Panc1 (cell line): Measurements from ENCODE around the gene VOPP1. TPM values are rescaled to one million over a fixed set of nuclear protein-coding genes. Genes with fewer than 3 reads are reported as not detected.

Experiments
- ATAC-seq: fragments of 200-7000 bp; cut with Tn5 transposase; 2 replicates; pipeline ENCODE4 v1.9.1; 2020; ENCODE audit warnings: mild to moderate bottlenecking, moderate library complexity
- BruUV-seq: library from RNA; stranded (reverse); fragments of 400-500 nt; replicated peaks from 2 replicates; lab custom pipeline; 2021; lab: Mats Ljungman, UMichigan
- CTCF ChIA-PET: fragments of 300-600 bp; sonication (Branson Sonifier 250); formaldehyde crosslinking; loops from one replicate; lab custom pipeline; 2022; ENCODE audit warnings: antibody characterized with exemption; lab: Charles Lee
- POLR2A ChIA-PET: fragments of 300-600 bp; sonication (Branson Sonifier 250); formaldehyde crosslinking; loops from one replicate; lab custom pipeline; 2022; ENCODE audit warnings: antibody characterized with exemption; lab: Charles Lee
- DNase-seq: peaks from one replicate; pipeline ENCODE4 v3.0.0-alpha.2; 2010; ENCODE audit warnings: low read depth, low spot score
- H3K27ac ChIP-seq: 2 replicates; pipeline ENCODE4 v1.5.1; 2011; ENCODE audit warnings: mild to moderate bottlenecking, low read length, inconsistent platforms
- H3K27me3 ChIP-seq: fragments of 200-500 bp; sonication (Bioruptor generic); 2 replicates; pipeline ENCODE4 v1.6.0; 2014; ENCODE audit warnings: low read length, inconsistent platforms; ENCODE audit not compliant: control insufficient read depth, insufficient read depth
- H3K36me3 ChIP-seq: fragments of 200-500 bp; sonication (Bioruptor generic); 2 replicates; pipeline ENCODE4 v1.5.1; 2014; ENCODE audit warnings: inconsistent platforms, mild to moderate bottlenecking, low read length, moderate library complexity; ENCODE audit not compliant: control insufficient read depth, insufficient read depth
- H3K4me1 ChIP-seq: 2 replicates; pipeline ENCODE4 v1.5.1; 2011; ENCODE audit warnings: inconsistent platforms, mild to moderate bottlenecking, low read length, moderate library complexity; ENCODE audit not compliant: control insufficient read depth, insufficient read depth
- H3K4me3 ChIP-seq, 2 experiments: 2 replicates each; pipeline ENCODE4 v1.5.1; 2011 to 2012; ENCODE audit warnings: low read depth in 2 of 2, low read length in 2 of 2, mild to moderate bottlenecking in 2 of 2, inconsistent platforms in 1 of 2, moderate library complexity in 1 of 2
- H3K9me3 ChIP-seq: fragments of 200-500 bp; sonication (Bioruptor generic); 2 replicates; pipeline ENCODE4 v1.5.1; 2014; ENCODE audit warnings: low read depth, mild to moderate bottlenecking, inconsistent platforms, low read length, moderate library complexity; ENCODE audit not compliant: control insufficient read depth, insufficient read depth
- POLR2AphosphoS5 ChIP-seq: IDR thresholded peaks from 2 replicates; pipeline ENCODE4 v1.6.1; 2012; ENCODE audit warnings: mild to moderate bottlenecking, low read depth, low read length, moderate library complexity
- REST ChIP-seq, 2 experiments: IDR thresholded peaks; 2 replicates each; pipeline ENCODE4 v1.6.1; 2011 to 2012; ENCODE audit warnings: low read depth in 2 of 2, control low read depth in 1 of 2, low read length in 1 of 2, mild to moderate bottlenecking in 1 of 2, moderate library complexity in 1 of 2; ENCODE audit not compliant: insufficient read depth in 1 of 2
- SIN3A ChIP-seq: IDR thresholded peaks from 2 replicates; pipeline ENCODE4 v1.6.1; 2012; ENCODE audit warnings: low read depth, mild to moderate bottlenecking, low read length, moderate library complexity, borderline replicate concordance; ENCODE audit not compliant: insufficient read depth
- TCF7L2 ChIP-seq: IDR thresholded peaks from 2 replicates; pipeline ENCODE4 v1.6.1; 2011; ENCODE audit warnings: mild to moderate bottlenecking, low read depth, low read length, inconsistent platforms
- in situ Hi-C: cut with HindIII; loops from 2 replicates; pipeline ENCODE4 v1.10.0; 2016; ENCODE audit warnings: low sequenced_read_pairs, low pct_unique_long_range_greater_than_20kb
- intact Hi-C: fragments of 100-400 bp; cut with micrococcal nuclease; formaldehyde crosslinking; loops from one replicate; pipeline ENCODE4 v1.10.0; 2022; ENCODE audit not compliant: unreplicated experiment
- total RNA-seq: library from RNA; stranded (reverse); gene quantifications from one replicate; pipeline ENCODE4 v1.2.1, GENCODE V29; 2021; ENCODE audit not compliant: unreplicated experiment
- TF ChIP-seq, protein P1 (sequence below): fragments of 450-650 bp; IDR thresholded peaks from 2 replicates; pipeline ENCODE4 v1.5.1; 2017; ENCODE audit warnings: mild to moderate bottlenecking

Gene VOPP1
- total RNA-seq, 1 experiment from 2014 or later = 131 TPM

DNA sequence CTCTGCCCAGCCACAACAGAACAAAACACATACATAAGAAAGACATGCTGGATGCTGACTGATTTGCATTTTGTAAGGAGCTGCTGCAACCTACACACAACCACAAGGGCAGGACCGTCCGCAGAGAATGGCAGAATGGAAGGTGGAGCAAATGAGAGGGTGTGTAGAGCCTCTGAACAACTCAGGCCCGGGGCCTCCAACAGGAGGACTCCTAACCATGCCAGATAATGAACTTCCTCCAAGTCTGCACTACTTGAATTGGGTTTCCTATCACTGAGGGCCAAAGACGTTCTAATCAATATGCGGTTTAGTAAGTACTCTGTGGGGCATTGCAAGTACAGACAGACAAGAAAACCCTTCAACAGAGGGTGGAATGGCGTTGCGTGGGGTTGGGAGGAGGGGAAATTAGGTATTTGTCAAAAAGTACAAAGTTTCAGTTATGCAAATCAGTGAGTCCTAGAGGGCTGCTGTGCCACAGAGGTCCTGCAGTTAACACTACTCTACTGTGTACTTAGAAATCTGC lies 14.6 kb downstream of the VOPP1 start:
- TF ChIP-seq POLR2AphosphoS5 (no peak), REST (IDR thresholded peaks at IDR 0.05; ENCODE audit: insufficient read depth in 1 of 2, low read depth in 2 of 2, low read length in 1 of 2) (no peak), SIN3A (no peak), TCF7L2 (no peak)
- TF ChIP-seq, protein P1, sequence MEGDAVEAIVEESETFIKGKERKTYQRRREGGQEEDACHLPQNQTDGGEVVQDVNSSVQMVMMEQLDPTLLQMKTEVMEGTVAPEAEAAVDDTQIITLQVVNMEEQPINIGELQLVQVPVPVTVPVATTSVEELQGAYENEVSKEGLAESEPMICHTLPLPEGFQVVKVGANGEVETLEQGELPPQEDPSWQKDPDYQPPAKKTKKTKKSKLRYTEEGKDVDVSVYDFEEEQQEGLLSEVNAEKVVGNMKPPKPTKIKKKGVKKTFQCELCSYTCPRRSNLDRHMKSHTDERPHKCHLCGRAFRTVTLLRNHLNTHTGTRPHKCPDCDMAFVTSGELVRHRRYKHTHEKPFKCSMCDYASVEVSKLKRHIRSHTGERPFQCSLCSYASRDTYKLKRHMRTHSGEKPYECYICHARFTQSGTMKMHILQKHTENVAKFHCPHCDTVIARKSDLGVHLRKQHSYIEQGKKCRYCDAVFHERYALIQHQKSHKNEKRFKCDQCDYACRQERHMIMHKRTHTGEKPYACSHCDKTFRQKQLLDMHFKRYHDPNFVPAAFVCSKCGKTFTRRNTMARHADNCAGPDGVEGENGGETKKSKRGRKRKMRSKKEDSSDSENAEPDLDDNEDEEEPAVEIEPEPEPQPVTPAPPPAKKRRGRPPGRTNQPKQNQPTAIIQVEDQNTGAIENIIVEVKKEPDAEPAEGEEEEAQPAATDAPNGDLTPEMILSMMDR = no peak
- ATAC-seq = no peak
- no peak for DNase-seq
- intact Hi-C loops (no loop called here), in situ Hi-C loops (no loop called here)
- Histone ChIP-seq H3K4me1 (peaks cover 29% of the 10 kb centered on the region), H3K9me3 (no peaks in the 10 kb centered on the region), H3K36me3 (no peaks in the 10 kb centered on the region), H3K27me3 (no peaks in the 10 kb centered on the region), H3K4me3 (no peak overlapping the region), H3K27ac (no peak overlapping the region)
- no TSS peak for BruUV-seq
- ChIA-PET POLR2A (no interaction called here), CTCF (no interaction called here)

DNA sequence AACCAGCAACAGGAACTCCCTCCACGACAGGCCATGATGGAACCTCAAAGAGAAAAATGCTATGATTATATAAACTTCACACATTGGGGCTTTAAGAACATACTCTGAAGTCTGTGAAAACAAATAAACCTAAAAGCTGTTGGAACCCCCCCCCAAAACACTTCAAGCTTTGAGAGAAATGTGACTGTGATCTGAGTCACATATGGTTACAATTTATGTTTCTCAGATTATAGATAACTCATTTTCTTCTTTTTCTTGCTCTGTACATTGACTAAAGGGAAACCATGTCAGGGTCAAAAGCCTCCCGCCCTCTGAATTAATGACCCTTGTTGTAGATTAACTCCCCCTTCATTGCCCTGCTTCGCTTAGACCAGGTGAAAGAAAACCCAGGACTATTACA lies 15.8 kb downstream of the VOPP1 start:
- no peak overlapping the region for H3K27ac ChIP-seq
- CTCF ChIA-PET = no interaction called here
- TF ChIP-seq POLR2AphosphoS5 (no peak), TCF7L2 (no peak), REST (IDR thresholded peaks at IDR 0.05; ENCODE audit: insufficient read depth in 1 of 2, low read depth in 2 of 2, low read length in 1 of 2) (no peak), SIN3A (no peak)
- TF ChIP-seq, protein P1 = no peak
- no peaks in the 10 kb centered on the region for H3K27me3 ChIP-seq
- no peak for DNase-seq
- no peak for ATAC-seq
- no peaks in the 10 kb centered on the region for H3K36me3 ChIP-seq
- BruUV-seq = no TSS peak
- POLR2A ChIA-PET = no interaction called here
- H3K4me3 ChIP-seq = no peak overlapping the region
- intact Hi-C loops = no loop called here
- no peaks in the 10 kb centered on the region for H3K9me3 ChIP-seq
- in situ Hi-C loops = no loop called here
- peaks cover 33% of the 10 kb centered on the region for H3K4me1 ChIP-seq
